ENCODE measurements around the gene SHROOM1. TPM values are rescaled to one million over a fixed set of nuclear protein-coding genes. Genes with fewer than 3 reads are reported as not detected.

Gene SHROOM1
- total RNA-seq, 1 experiment from 2014 or later, result 23.3 TPM

GRCh38 chr5:132799392-132799791 lies 31.1 kb downstream of the SHROOM1 start:
- POLR2A ChIA-PET (ENCODE audit: unreplicated experiment), result no interaction called here

GRCh38 chr5:132797651-132798050 lies 32.8 kb downstream of the SHROOM1 start:
- no peaks in the 10 kb centered on the region for H3K36me3 ChIP-seq (ENCODE audit: low read depth)
- no peak overlapping the region for H3K4me3 ChIP-seq
- no peaks in the 10 kb centered on the region for H3K9me3 ChIP-seq (ENCODE audit: insufficient read depth, low read depth)
- no peak for DNase-seq
- ChIA-PET POLR2A (ENCODE audit: unreplicated experiment) (interaction anchor here (0.6 to 0.7 kb wide), 3 partner anchors 18 to 216 kb away, joined by 8 to 15 read pairs (median 14); no protein-coding TSS in a partner anchor), CTCF (no interaction called here)
- intact Hi-C loops (cut with micrococcal nuclease; ENCODE audit: unreplicated experiment), result no loop called here
- no peak overlapping the region for H2AFZ ChIP-seq
- no peaks in the 10 kb centered on the region for H3K79me2 ChIP-seq (ENCODE audit: low read depth)
- H3K27ac ChIP-seq, result no peak overlapping the region
- no peaks in the 10 kb centered on the region; the same call in 1 of the 2 replicates for H4K20me1 ChIP-seq (ENCODE audit: insufficient read depth)
- H3K9me2 ChIP-seq (ENCODE audit: insufficient read depth), result no peaks in the 10 kb centered on the region
- BruUV-seq (replicated peaks), result no TSS peak
- H3F3A ChIP-seq (ENCODE audit: insufficient read depth, low read depth), result no peaks in the 10 kb centered on the region
- H3K27me3 ChIP-seq (ENCODE audit: insufficient read depth, low read depth), result no peaks in the 10 kb centered on the region
- TF ChIP-seq CTCF (conservative IDR thresholded peaks at IDR 0.05) (no peak), EZH2 (IDR thresholded peaks at IDR 0.05; ENCODE audit: low read depth) (no peak)
- no peak overlapping the region for H3K4me2 ChIP-seq
- no peaks in the 10 kb centered on the region for H3K4me1 ChIP-seq (replicated peaks; ENCODE audit: insufficient read depth)

More at GRCh38 chr5:132799392-132799791, 31.1 kb downstream of the SHROOM1 start:
- no peaks in the 10 kb centered on the region for H3K9me2 ChIP-seq (ENCODE audit: insufficient read depth)
- no peaks in the 10 kb centered on the region for H3K9me3 ChIP-seq (ENCODE audit: insufficient read depth, low read depth)
- H2AFZ ChIP-seq, result no peak overlapping the region
- H3F3A ChIP-seq (ENCODE audit: insufficient read depth, low read depth), result no peaks in the 10 kb centered on the region
- TF ChIP-seq EZH2 (IDR thresholded peaks at IDR 0.05; ENCODE audit: low read depth), result no peak
- TF ChIP-seq CTCF (conservative IDR thresholded peaks at IDR 0.05), result no peak
- H3K27me3 ChIP-seq (ENCODE audit: insufficient read depth, low read depth), result 0 out of 2 replicates have a peak, but pooled peaks cover 4% of the 10 kb centered on the region
- no peak overlapping the region for H3K4me3 ChIP-seq
- H3K27ac ChIP-seq, result no peak overlapping the region
- BruUV-seq (replicated peaks), result no TSS peak
- H3K79me2 ChIP-seq (ENCODE audit: low read depth), result no peaks in the 10 kb centered on the region
- H4K20me1 ChIP-seq (ENCODE audit: insufficient read depth), result no peaks in the 10 kb centered on the region
- intact Hi-C loops (cut with micrococcal nuclease; ENCODE audit: unreplicated experiment), result no loop called here
- no peak overlapping the region for H3K4me2 ChIP-seq
- H3K4me1 ChIP-seq (replicated peaks; ENCODE audit: insufficient read depth), result no peaks in the 10 kb centered on the region
- DNase-seq, result no peak
- CTCF ChIA-PET, result no interaction called here
- no peaks in the 10 kb centered on the region for H3K36me3 ChIP-seq (ENCODE audit: low read depth)

- H3K27me3 ChIP-seq (ENCODE audit: insufficient read depth, low read depth), result no peaks in the 10 kb centered on the region
- no peak for TF ChIP-seq CTCF (conservative IDR thresholded peaks at IDR 0.05)
- H3F3A ChIP-seq (ENCODE audit: insufficient read depth, low read depth), result no peaks in the 10 kb centered on the region
- H3K9me2 ChIP-seq (ENCODE audit: insufficient read depth), result no peaks in the 10 kb centered on the region
- no peak overlapping the region for H2AFZ ChIP-seq
- no peaks in the 10 kb centered on the region; the same call in 1 of the 2 replicates for H4K20me1 ChIP-seq (ENCODE audit: insufficient read depth)
- no peaks in the 10 kb centered on the region for H3K4me1 ChIP-seq (replicated peaks; ENCODE audit: insufficient read depth)
- intact Hi-C loops (cut with micrococcal nuclease; ENCODE audit: unreplicated experiment), result no loop called here
- no peaks in the 10 kb centered on the region for H3K36me3 ChIP-seq (ENCODE audit: low read depth)
- H3K27ac ChIP-seq, result no peak overlapping the region
- BruUV-seq (replicated peaks), result no TSS peak
- H3K9me3 ChIP-seq (ENCODE audit: insufficient read depth, low read depth), result no peaks in the 10 kb centered on the region
- CTCF ChIA-PET, result no interaction called here
- H3K4me2 ChIP-seq, result no peak overlapping the region
- POLR2A ChIA-PET (ENCODE audit: unreplicated experiment), result no interaction called here
- H3K79me2 ChIP-seq (ENCODE audit: low read depth), result no peaks in the 10 kb centered on the region
- no peak for DNase-seq
- no peak overlapping the region for H3K4me3 ChIP-seq
These were observed 39.4 kb downstream of the SHROOM1 start for GRCh38 chr5:132791026-132791425.
